GM23248 (cell line): Measurements from ENCODE around the gene UBL4A. TPM values are rescaled to one million over a fixed set of nuclear protein-coding genes. Genes with fewer than 3 reads are reported as not detected.

Experiments used
- DNase-seq: peaks from one replicate; pipeline ENCODE4 v3.0.0-alpha.2; 2015
- H2AFZ ChIP-seq: fragments of 200-600 bp; sonication (generic); 2 replicates; pipeline ENCODE4 v1.6.1; 2016; ENCODE audit warnings: antibody characterized with exemption
- H3F3A ChIP-seq: fragments of 200-600 bp; sonication (generic); 2 replicates; pipeline ENCODE4 v1.6.1; 2016; ENCODE audit warnings: mild to moderate bottlenecking, antibody characterized with exemption, mixed run types; ENCODE audit not compliant: insufficient read depth
- H3K27ac ChIP-seq: fragments of 200-600 bp; sonication (generic); 2 replicates; pipeline ENCODE4 v1.5.1; 2016; ENCODE audit warnings: mild to moderate bottlenecking
- H3K27me3 ChIP-seq: fragments of 200-600 bp; sonication (generic); replicated peaks from 2 replicates; pipeline ENCODE4 v1.6.1; 2016; ENCODE audit warnings: mild to moderate bottlenecking; ENCODE audit not compliant: insufficient read depth
- H3K36me3 ChIP-seq: fragments of 200-600 bp; sonication (generic); 2 replicates; pipeline ENCODE4 v1.6.1; 2016; ENCODE audit warnings: low read depth, mild to moderate bottlenecking
- H3K4me1 ChIP-seq: fragments of 200-600 bp; sonication (generic); 2 replicates; pipeline ENCODE4 v1.6.1; 2016; ENCODE audit warnings: mild to moderate bottlenecking; ENCODE audit not compliant: insufficient read depth
- H3K4me2 ChIP-seq: fragments of 200-600 bp; sonication (generic); one replicate; pipeline ENCODE4 v1.6.1; 2016; ENCODE audit warnings: mild to moderate bottlenecking; ENCODE audit not compliant: unreplicated experiment
- H3K4me3 ChIP-seq: fragments of 200-600 bp; sonication (generic); 2 replicates; pipeline ENCODE4 v1.5.1; 2016; ENCODE audit warnings: mild to moderate bottlenecking
- H3K79me2 ChIP-seq: fragments of 200-600 bp; sonication (generic); 2 replicates; pipeline ENCODE4 v1.6.1; 2016; ENCODE audit warnings: mild to moderate bottlenecking; ENCODE audit not compliant: insufficient read depth
- H3K9ac ChIP-seq: fragments of 200-600 bp; sonication (generic); 2 replicates; pipeline ENCODE4 v1.6.1; 2016; ENCODE audit warnings: mild to moderate bottlenecking
- H3K9me2 ChIP-seq: fragments of 200-600 bp; sonication (generic); 2 replicates; pipeline ENCODE4 v1.6.1; 2016; ENCODE audit warnings: mixed run types, mild to moderate bottlenecking, moderate library complexity; ENCODE audit not compliant: insufficient read depth
- H3K9me3 ChIP-seq: fragments of 200-600 bp; sonication (generic); one replicate; pipeline ENCODE4 v1.6.1; 2017; ENCODE audit warnings: low read depth
- H4K20me1 ChIP-seq: fragments of 200-600 bp; sonication (generic); 2 replicates; pipeline ENCODE4 v1.6.0; 2016; ENCODE audit not compliant: insufficient read depth
- EZH2 ChIP-seq: fragments of 200-600 bp; sonication (generic); IDR thresholded peaks from 2 replicates; pipeline ENCODE4 v1.6.1; 2018; ENCODE audit warnings: antibody characterized with exemption, mild to moderate bottlenecking; ENCODE audit not compliant: insufficient read depth, poor library complexity, severe bottlenecking
- EZH2phosphoT487 ChIP-seq: fragments of 200-600 bp; sonication (generic); IDR thresholded peaks from 2 replicates; pipeline ENCODE4 v1.6.1; 2018; ENCODE audit warnings: antibody characterized with exemption, moderate library complexity, mild to moderate bottlenecking, low read depth; ENCODE audit not compliant: insufficient read depth
- WGBS, 2 experiments: methylation state at CpG; one replicate each; pipeline ENCODE4 v1.1.6; 2015 to 2017; ENCODE audit warnings: low lambda C conversion rate in 2 of 2, low coverage in 1 of 2; ENCODE audit errors: missing lambda C conversion rate in 2 of 2; 5-methylcytosine and 5-hydroxymethylcytosine counted together
- in situ Hi-C: fragments of 300-500 bp; cut with MboI; formaldehyde crosslinking; loops from 2 replicates; pipeline ENCODE4 v1.15.0; 2020
- polyA plus RNA-seq: library from polyadenylated mRNA; unstranded; fragments of >200 nt; fragmentation: Nextera tagmentation; extraction: Ambion mirVana; gene quantifications from 2 replicates; pipeline ENCODE4 v1.2.1, GENCODE V29; 2016
- total RNA-seq: library from RNA; depleted of rRNA; stranded (reverse); fragments of >200 nt; shearing (Covaris generic); gene quantifications from 2 replicates; pipeline ENCODE4 v1.2.3, GENCODE V29; 2014

Gene UBL4A
- total and polyA plus RNA-seq, 2 experiments from 2014 or later = 42.4 to 53.0 TPM

- Histone ChIP-seq H3F3A (no peaks in the 10 kb centered on the region), H3K9me3 (no peaks in the 10 kb centered on the region), H3K9me2 (no peaks in the 10 kb centered on the region), H4K20me1 (no peaks in the 10 kb centered on the region), H3K27me3 (no peaks in the 10 kb centered on the region), H3K4me2 (no peak overlapping the region), H3K9ac (no peak overlapping the region), H3K79me2 (peaks cover 54% of the 10 kb centered on the region), H2AFZ (no peak overlapping the region), H3K4me3 (no peak overlapping the region), H3K4me1 (no peaks in the 10 kb centered on the region), H3K27ac (no peak overlapping the region), H3K36me3 (no peaks in the 10 kb centered on the region)
- DNase-seq = no peak
- in situ Hi-C loops = no loop called here
- 91 to 100% methylated on average over 3 to 6 of the region's 36 CpGs for WGBS, 2 experiments
- TF ChIP-seq EZH2phosphoT487 (no peak), EZH2 (no peak)
Measured at GRCh38 chrX:154463611-154464220, 22.7 kb downstream of the UBL4A start.

GRCh38 chrX:154462396-154462795, 24.0 kb downstream of the UBL4A start:
- H3K4me1 ChIP-seq = no peaks in the 10 kb centered on the region
- no peaks in the 10 kb centered on the region for H3K36me3 ChIP-seq
- no peak overlapping the region for H3K27ac ChIP-seq
- no peaks in the 10 kb centered on the region for H3F3A ChIP-seq
- H4K20me1 ChIP-seq = no peaks in the 10 kb centered on the region
- DNase-seq = no peak
- H3K9me3 ChIP-seq = no peaks in the 10 kb centered on the region
- in situ Hi-C loops = no loop called here
- no peak overlapping the region for H3K4me2 ChIP-seq
- WGBS, 2 experiments = 80 to 84% methylated on average over 4 to 8 of the region's 8 CpGs
- H3K79me2 ChIP-seq = peaks cover 59% of the 10 kb centered on the region
- no peak overlapping the region for H3K9ac ChIP-seq
- H2AFZ ChIP-seq = no peak overlapping the region
- no peaks in the 10 kb centered on the region for H3K9me2 ChIP-seq
- H3K27me3 ChIP-seq = no peaks in the 10 kb centered on the region
- TF ChIP-seq EZH2 (no peak), EZH2phosphoT487 (no peak)
- H3K4me3 ChIP-seq = no peak overlapping the region

GRCh38 chrX:154460326-154460725, 26.1 kb downstream of the UBL4A start:
- H2AFZ ChIP-seq = no peak overlapping the region
- peaks cover 59% of the 10 kb centered on the region for H3K79me2 ChIP-seq
- H3K27me3 ChIP-seq = no peaks in the 10 kb centered on the region
- H3K4me1 ChIP-seq = no peaks in the 10 kb centered on the region
- in situ Hi-C loops = no loop called here
- H3K4me2 ChIP-seq = peak overlapping the region; percentile 78
- H4K20me1 ChIP-seq = no peaks in the 10 kb centered on the region
- H3K9me3 ChIP-seq = no peaks in the 10 kb centered on the region
- no peaks in the 10 kb centered on the region for H3F3A ChIP-seq
- H3K27ac ChIP-seq = no peak overlapping the region
- no peaks in the 10 kb centered on the region for H3K36me3 ChIP-seq
- TF ChIP-seq EZH2phosphoT487 (no peak), EZH2 (no peak)
- peak overlapping the region; percentile 90 for H3K4me3 ChIP-seq
- peak overlapping the region; percentile 90 for H3K9ac ChIP-seq
- H3K9me2 ChIP-seq = no peaks in the 10 kb centered on the region
- peak; percentile 27 for DNase-seq
- 76 to 90% methylated on average over 3 of the region's 26 CpGs for WGBS, 2 experiments

GRCh38 chrX:154459832-154460231, 26.6 kb downstream of the UBL4A start:
- Histone ChIP-seq H3K9me3 (no peaks in the 10 kb centered on the region), H3K36me3 (no peaks in the 10 kb centered on the region), H3K27ac (peak overlapping the region; percentile 79), H3K4me3 (peak overlapping the region; percentile 90), H4K20me1 (no peaks in the 10 kb centered on the region), H3K4me1 (no peaks in the 10 kb centered on the region), H3K79me2 (peaks cover 59% of the 10 kb centered on the region), H3K9me2 (no peaks in the 10 kb centered on the region), H3F3A (no peaks in the 10 kb centered on the region), H2AFZ (no peak overlapping the region), H3K27me3 (no peaks in the 10 kb centered on the region), H3K9ac (peak overlapping the region; percentile 90), H3K4me2 (peak overlapping the region; percentile 78)
- TF ChIP-seq EZH2phosphoT487 = no peak
- TF ChIP-seq EZH2 = no peak
- in situ Hi-C loops = no loop called here
- peak; percentile 57 for DNase-seq
- 0 to 2% methylated on average over 2 to 8 of the region's 14 CpGs for WGBS, 2 experiments
